Spleen (tissue), 7 donors: ENCODE data around the gene GPR137C.

Experiments
- POLR2A ChIP-seq, 3 donors: fragments of 450-650 bp; IDR thresholded peaks; one replicate each; pipeline ENCODE4 v1.5.1; 2017; ENCODE audit warnings: antibody characterized with exemption in 3 of 3, mild to moderate bottlenecking in 1 of 3
- POLR2AphosphoS5 ChIP-seq, 3 donors: sonication (generic); formaldehyde crosslinking; IDR thresholded peaks; one replicate each; pipeline ENCODE4 v1.5.1; 2017; ENCODE audit warnings: antibody characterized with exemption in 3 of 3
- TF ChIP-seq, protein P1 (sequence below), 11 experiments: fragments of 200-600 bp in 7 of 11; fragments of 450-650 bp in 4 of 11; sonication (generic) in 4 of 11; IDR thresholded peaks in 8 of 11; conservative IDR thresholded peaks in 3 of 11; 1 replicate in 7 of 11; 2 replicates in 4 of 11; pipeline versions ENCODE4 v1.4.0 to v1.8.0; 2016 to 2021; ENCODE audit warnings: antibody characterized with exemption in 11 of 11, inconsistent platforms in 4 of 11, mild to moderate bottlenecking in 1 of 11
- donor health status: DM: no; HTN: no; CAD: no; lungs with moderate emphysema.
- donor health status: DM: no; HTN: no; CAD: no.
- donor health status: DM: no; HTN: no; CAD: no.

- no peak for TF ChIP-seq POLR2A (IDR thresholded peaks at IDR 0.05)
- TF ChIP-seq, protein P1, sequence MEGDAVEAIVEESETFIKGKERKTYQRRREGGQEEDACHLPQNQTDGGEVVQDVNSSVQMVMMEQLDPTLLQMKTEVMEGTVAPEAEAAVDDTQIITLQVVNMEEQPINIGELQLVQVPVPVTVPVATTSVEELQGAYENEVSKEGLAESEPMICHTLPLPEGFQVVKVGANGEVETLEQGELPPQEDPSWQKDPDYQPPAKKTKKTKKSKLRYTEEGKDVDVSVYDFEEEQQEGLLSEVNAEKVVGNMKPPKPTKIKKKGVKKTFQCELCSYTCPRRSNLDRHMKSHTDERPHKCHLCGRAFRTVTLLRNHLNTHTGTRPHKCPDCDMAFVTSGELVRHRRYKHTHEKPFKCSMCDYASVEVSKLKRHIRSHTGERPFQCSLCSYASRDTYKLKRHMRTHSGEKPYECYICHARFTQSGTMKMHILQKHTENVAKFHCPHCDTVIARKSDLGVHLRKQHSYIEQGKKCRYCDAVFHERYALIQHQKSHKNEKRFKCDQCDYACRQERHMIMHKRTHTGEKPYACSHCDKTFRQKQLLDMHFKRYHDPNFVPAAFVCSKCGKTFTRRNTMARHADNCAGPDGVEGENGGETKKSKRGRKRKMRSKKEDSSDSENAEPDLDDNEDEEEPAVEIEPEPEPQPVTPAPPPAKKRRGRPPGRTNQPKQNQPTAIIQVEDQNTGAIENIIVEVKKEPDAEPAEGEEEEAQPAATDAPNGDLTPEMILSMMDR (IDR thresholded peaks at IDR 0.05 in 8 of 11, conservative IDR thresholded peaks at IDR 0.05 in 3 of 11): no peak
- TF ChIP-seq POLR2AphosphoS5 (IDR thresholded peaks at IDR 0.05): no peak
Observed at GRCh38 chr14:52599974-52600373, 47.3 kb downstream of the GPR137C start.
